ENCODE results near the gene FRMD5.

Gene FRMD5

GRCh38 chr15:43957724-43958123, 237.3 kb downstream of the FRMD5 start:
- in situ Hi-C loops (cut with HindIII; ENCODE audit: low pct_ligation_motif_present, low pct_unique_long_range_greater_than_20kb, low sequenced_read_pairs), result no loop called here
- no peak for DNase-seq

- no peak for DNase-seq
- in situ Hi-C loops (cut with HindIII; ENCODE audit: low pct_ligation_motif_present, low pct_unique_long_range_greater_than_20kb, low sequenced_read_pairs), result no loop called here
Measured at GRCh38 chr15:43955140-43955539, 239.9 kb downstream of the FRMD5 start.

- DNase-seq, result no peak
- in situ Hi-C loops (cut with HindIII; ENCODE audit: low pct_ligation_motif_present, low pct_unique_long_range_greater_than_20kb, low sequenced_read_pairs), result no loop called here
Measured at GRCh38 chr15:43954181-43954621, 240.9 kb downstream of the FRMD5 start.

- in situ Hi-C loops (cut with HindIII; ENCODE audit: low pct_ligation_motif_present, low pct_unique_long_range_greater_than_20kb, low sequenced_read_pairs), result no loop called here
- no peak for DNase-seq
Measured at GRCh38 chr15:43953402-43953801, 241.7 kb downstream of the FRMD5 start.

- in situ Hi-C loops (cut with HindIII; ENCODE audit: low pct_ligation_motif_present, low pct_unique_long_range_greater_than_20kb, low sequenced_read_pairs), result no loop called here
- DNase-seq, result no peak
Measured at GRCh38 chr15:43950531-43950930, 244.5 kb downstream of the FRMD5 start.

- DNase-seq, result no peak
- in situ Hi-C loops (cut with HindIII; ENCODE audit: low pct_ligation_motif_present, low pct_unique_long_range_greater_than_20kb, low sequenced_read_pairs), result no loop called here
Measured at GRCh38 chr15:43948691-43949325, 246.3 kb downstream of the FRMD5 start.

- DNase-seq, result no peak
- in situ Hi-C loops (cut with HindIII; ENCODE audit: low pct_ligation_motif_present, low pct_unique_long_range_greater_than_20kb, low sequenced_read_pairs), result no loop called here
Measured at GRCh38 chr15:43943511-43943910, 251.6 kb downstream of the FRMD5 start.

GRCh38 chr15:43942194-43942593, 252.9 kb downstream of the FRMD5 start:
- DNase-seq, result no peak
- in situ Hi-C loops (cut with HindIII; ENCODE audit: low pct_ligation_motif_present, low pct_unique_long_range_greater_than_20kb, low sequenced_read_pairs), result no loop called here

- no peak for DNase-seq
- in situ Hi-C loops (cut with HindIII; ENCODE audit: low pct_ligation_motif_present, low pct_unique_long_range_greater_than_20kb, low sequenced_read_pairs), result no loop called here
Measured at GRCh38 chr15:43941555-43941954, 253.5 kb downstream of the FRMD5 start.

GRCh38 chr15:43941071-43941470, 254.0 kb downstream of the FRMD5 start:
- in situ Hi-C loops (cut with HindIII; ENCODE audit: low pct_ligation_motif_present, low pct_unique_long_range_greater_than_20kb, low sequenced_read_pairs), result no loop called here
- no peak for DNase-seq

- DNase-seq, result peak; percentile 42
- in situ Hi-C loops (cut with HindIII; ENCODE audit: low pct_ligation_motif_present, low pct_unique_long_range_greater_than_20kb, low sequenced_read_pairs), result no loop called here
Measured at GRCh38 chr15:43939070-43939469, 256.0 kb downstream of the FRMD5 start.

- DNase-seq, result no peak
- in situ Hi-C loops (cut with HindIII; ENCODE audit: low pct_ligation_motif_present, low pct_unique_long_range_greater_than_20kb, low sequenced_read_pairs), result no loop called here
Measured at GRCh38 chr15:43934480-43934879, 260.6 kb downstream of the FRMD5 start.

- in situ Hi-C loops (cut with HindIII; ENCODE audit: low pct_ligation_motif_present, low pct_unique_long_range_greater_than_20kb, low sequenced_read_pairs), result no loop called here
- DNase-seq, result no peak
Measured at GRCh38 chr15:43932907-43933306, 262.2 kb downstream of the FRMD5 start.

- in situ Hi-C loops (cut with HindIII; ENCODE audit: low pct_ligation_motif_present, low pct_unique_long_range_greater_than_20kb, low sequenced_read_pairs), result no loop called here
- no peak for DNase-seq
Measured at GRCh38 chr15:43931790-43932435, 263.2 kb downstream of the FRMD5 start.

GRCh38 chr15:43931119-43931518, 264.0 kb downstream of the FRMD5 start:
- in situ Hi-C loops (cut with HindIII; ENCODE audit: low pct_ligation_motif_present, low pct_unique_long_range_greater_than_20kb, low sequenced_read_pairs), result no loop called here
- DNase-seq, result no peak

- in situ Hi-C loops (cut with HindIII; ENCODE audit: low pct_ligation_motif_present, low pct_unique_long_range_greater_than_20kb, low sequenced_read_pairs), result no loop called here
- DNase-seq, result no peak
Measured at GRCh38 chr15:43930556-43930955, 264.5 kb downstream of the FRMD5 start.

GRCh38 chr15:43930079-43930478, 265.0 kb downstream of the FRMD5 start:
- in situ Hi-C loops (cut with HindIII; ENCODE audit: low pct_ligation_motif_present, low pct_unique_long_range_greater_than_20kb, low sequenced_read_pairs), result no loop called here
- DNase-seq, result peak; percentile 17

- DNase-seq, result no peak
- in situ Hi-C loops (cut with HindIII; ENCODE audit: low pct_ligation_motif_present, low pct_unique_long_range_greater_than_20kb, low sequenced_read_pairs), result no loop called here
Measured at GRCh38 chr15:43928152-43928551, 266.9 kb downstream of the FRMD5 start.

- no peak for DNase-seq
- in situ Hi-C loops (cut with HindIII; ENCODE audit: low pct_ligation_motif_present, low pct_unique_long_range_greater_than_20kb, low sequenced_read_pairs), result no loop called here
Measured at GRCh38 chr15:43927203-43927602, 267.9 kb downstream of the FRMD5 start.

GRCh38 chr15:43923553-43923952, 271.5 kb downstream of the FRMD5 start:
- no peak for DNase-seq
- in situ Hi-C loops (cut with HindIII; ENCODE audit: low pct_ligation_motif_present, low pct_unique_long_range_greater_than_20kb, low sequenced_read_pairs), result loop anchor here (25.0 kb wide), 1 partner anchor 139 kb away; no protein-coding TSS in a partner anchor

Data from ACHN (cell line).